Transverse colon (tissue), 4 donors: ENCODE measurements around the gene ASXL1. TPM values are rescaled to one million over a fixed set of nuclear protein-coding genes. Genes with fewer than 3 reads are reported as not detected.
"Not testable (repeated sequence)": the region's sequence is repeated elsewhere in the genome, so short reads cannot be mapped to it uniquely, and the experiment has no call there.

Source experiments
- DNase-seq: peaks from one replicate; pipeline ENCODE4 v3.0.0-alpha.2; 2019
- H3K27ac ChIP-seq, 4 donors: fragments of 200-600 bp; sonication (generic); 2 replicates each; pipeline ENCODE4 v1.5.1; 2016 to 2018; ENCODE audit warnings: inconsistent platforms in 4 of 4
- H3K27me3 ChIP-seq: fragments of 200-600 bp; sonication (generic); 2 replicates; pipeline ENCODE4 v1.5.1; 2017; ENCODE audit warnings: inconsistent platforms
- H3K36me3 ChIP-seq, 4 donors: fragments of 200-600 bp; sonication (generic); 2 replicates each; pipeline ENCODE4 v1.5.1; 2017 to 2019; ENCODE audit warnings: inconsistent platforms in 4 of 4
- H3K4me1 ChIP-seq, 4 donors: fragments of 200-600 bp; sonication (generic); 2 replicates each; pipeline ENCODE4 v1.5.1; 2017 to 2020; ENCODE audit warnings: inconsistent platforms in 4 of 4
- H3K4me3 ChIP-seq, 4 donors: fragments of 200-600 bp; sonication (generic); 1 replicate in 1 of 4; 2 replicates in 3 of 4; pipeline versions ENCODE4 v1.5.1 to v1.6.1; 2017 to 2019; ENCODE audit warnings: inconsistent platforms in 4 of 4
- H3K9me3 ChIP-seq, 2 donors: fragments of 200-600 bp; sonication (generic); 2 replicates each; pipeline ENCODE4 v1.5.1; 2017 to 2019; ENCODE audit warnings: inconsistent platforms in 2 of 2
- CTCF ChIP-seq, 5 experiments: fragments of 200-600 bp in 3 of 5; fragments of 450-650 bp in 2 of 5; sonication (generic) in 3 of 5; IDR thresholded peaks; 1 replicate in 2 of 5; 2 replicates in 3 of 5; pipeline ENCODE4 v1.5.1; 2016 to 2017; ENCODE audit warnings: antibody characterized with exemption in 5 of 5, inconsistent platforms in 3 of 5, mild to moderate bottlenecking in 2 of 5, moderate library complexity in 1 of 5
- EP300 ChIP-seq: sonication (generic); formaldehyde crosslinking; IDR thresholded peaks from one replicate; pipeline ENCODE4 v1.6.1; 2017; ENCODE audit warnings: antibody characterized with exemption, low read depth
- POLR2A ChIP-seq: fragments of 450-650 bp; IDR thresholded peaks from one replicate; pipeline ENCODE4 v1.6.1; 2016; ENCODE audit warnings: antibody characterized with exemption, mild to moderate bottlenecking, moderate library complexity
- POLR2AphosphoS5 ChIP-seq, 3 donors: sonication (generic); formaldehyde crosslinking; IDR thresholded peaks; one replicate each; pipeline ENCODE4 v1.6.1; 2016; ENCODE audit warnings: antibody characterized with exemption in 3 of 3
- WGBS, 2 donors: methylation state at CpG; one replicate each; pipeline ENCODE4 v1.1.5; 2018; ENCODE audit warnings: low coverage in 1 of 2; 5-methylcytosine and 5-hydroxymethylcytosine counted together
- in situ Hi-C, 4 donors: fragments of 200-750 bp; cut with MboI; loops; one replicate each; pipeline versions ENCODE4 v1.15.0 to v1.15.1; 2017; ENCODE audit warnings: low sequenced_read_pairs in 3 of 4, low pct_ligation_motif_present in 1 of 4, low pct_unique_long_range_greater_than_20kb in 1 of 4
- intact Hi-C: fragments of 100-400 bp; cut with DNase I; formaldehyde crosslinking; loops from one replicate; pipeline ENCODE4 v1.15.1; 2023; ENCODE audit warnings: low total_unique reads
- total RNA-seq, 4 donors: library from RNA; depleted of rRNA; stranded (reverse); fragments of >200 nt; gene quantifications; one replicate each; pipeline ENCODE4 v1.1.0, GENCODE V29; 2016

Gene ASXL1
- total RNA-seq, 4 donors from 2014 or later: 39.6 to 293 (median 92.8) TPM

DNA sequence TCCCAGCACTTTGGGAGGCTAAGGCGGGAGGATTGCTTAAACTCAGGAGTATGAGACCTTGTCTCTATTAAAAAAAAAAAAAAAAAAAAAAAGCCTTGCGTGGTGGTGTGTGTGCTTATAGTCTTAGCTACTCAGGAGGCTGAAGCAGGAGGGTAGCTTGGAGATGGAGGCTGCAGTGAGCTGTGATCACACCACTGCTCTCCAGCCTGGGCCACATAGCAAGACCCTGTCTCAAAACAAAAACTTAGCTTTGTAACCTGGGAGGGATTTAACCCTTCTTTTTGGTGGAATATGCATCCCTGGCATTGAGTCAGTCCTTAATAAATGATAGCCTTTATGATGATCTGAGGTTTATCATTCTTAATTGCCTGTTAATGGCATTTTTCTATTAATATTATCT is 12.8 kb downstream of the ASXL1 start:
- in situ Hi-C loops: loop anchor here in 1 of 4 donors (25.0 kb wide), 1 partner anchor 109 kb away; no protein-coding TSS in a partner anchor
- Histone ChIP-seq H3K27ac (no peak overlapping the region), H3K36me3 (peaks cover 0 to 17% (median 5%) of the 10 kb centered on the region in 4 donors), H3K4me3 (no peak overlapping the region), H3K9me3 (no peaks in the 10 kb centered on the region), H3K27me3 (no peaks in the 10 kb centered on the region), H3K4me1 (peaks cover 21 to 42% (median 24%) of the 10 kb centered on the region in 4 donors)
- TF ChIP-seq POLR2AphosphoS5 (IDR thresholded peaks at IDR 0.05): no peak
- TF ChIP-seq POLR2A: no peak
- no peak for TF ChIP-seq CTCF (IDR thresholded peaks at IDR 0.05)
- no peak for TF ChIP-seq EP300
- intact Hi-C loops: no loop called here
- DNase-seq: no peak
- 100% methylated on average over 1 to 2 of the region's 2 CpGs for whole genome bisulfite sequencing, 2 donors

- Histone ChIP-seq H3K4me1 (peaks cover 0 to 11% (median 6%) of the 10 kb centered on the region in 4 donors), H3K27me3 (no peaks in the 10 kb centered on the region), H3K27ac (no peak overlapping the region), H3K36me3 (peaks cover 0 to 11% (median 5%) of the 10 kb centered on the region in 4 donors), H3K4me3 (no peak overlapping the region), H3K9me3 (no peaks in the 10 kb centered on the region)
- WGBS, 2 donors: 75 to 82% methylated on average over 2 of the region's 2 CpGs
- in situ Hi-C loops (no loop called here), intact Hi-C loops (loop anchor here (5.0 kb wide), 1 partner anchor 64 kb away; no protein-coding TSS in a partner anchor)
- no peak for DNase-seq
- TF ChIP-seq POLR2AphosphoS5 (IDR thresholded peaks at IDR 0.05) (no peak), CTCF (IDR thresholded peaks at IDR 0.05) (no peak), EP300 (no peak), POLR2A (no peak)
Measured at GRCh38 chr20:32378461-32378860, 20.3 kb downstream of the ASXL1 start.

DNA sequence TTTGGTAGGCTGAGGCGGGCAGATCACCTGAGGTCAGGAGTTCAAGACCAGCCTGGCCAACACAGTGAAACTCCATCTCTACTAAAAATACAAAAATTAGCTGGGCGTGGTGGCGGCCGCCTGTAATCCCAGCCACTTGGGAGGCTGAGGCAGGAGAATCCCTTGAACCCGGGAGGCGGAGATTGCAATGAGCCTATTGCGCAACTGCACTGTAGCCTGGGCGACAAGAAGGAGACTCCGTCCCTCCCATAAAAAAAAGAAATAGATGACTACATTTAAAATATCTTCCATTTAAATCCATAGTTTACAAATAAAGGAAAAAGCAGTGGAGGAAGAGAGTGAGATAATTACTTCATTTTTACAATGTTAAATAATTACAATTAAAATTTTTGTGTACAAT is 21.9 kb downstream of the ASXL1 start:
- intact Hi-C loops, in situ Hi-C loops: not testable (repeated sequence)

DNA sequence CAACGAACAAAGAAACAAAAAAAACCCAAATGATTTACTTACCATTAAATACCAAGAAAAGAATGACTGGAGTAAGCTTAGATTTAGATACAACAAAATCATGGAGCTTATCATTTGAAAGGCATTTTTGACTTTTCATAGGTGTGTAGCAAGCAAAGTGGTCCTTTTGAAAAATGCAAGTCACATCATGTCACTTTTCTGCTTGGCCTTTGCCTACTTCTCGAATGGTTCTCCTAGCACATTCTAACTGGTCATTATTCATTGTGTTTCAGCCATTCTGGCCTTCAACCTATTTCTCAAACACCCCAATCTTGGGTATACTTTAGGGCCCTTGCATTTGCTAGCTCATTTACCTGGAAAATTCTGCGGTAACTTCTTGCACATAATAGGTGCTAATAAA is 22.6 kb downstream of the ASXL1 start:
- Histone ChIP-seq H3K9me3 (no peaks in the 10 kb centered on the region), H3K4me1 (peaks cover 9 to 27% (median 18%) of the 10 kb centered on the region in 4 donors), H3K27ac (no peak overlapping the region), H3K4me3 (no peak overlapping the region), H3K27me3 (no peaks in the 10 kb centered on the region), H3K36me3 (peaks cover 0 to 1% (median 0%) of the 10 kb centered on the region in 4 donors)
- TF ChIP-seq POLR2AphosphoS5 (IDR thresholded peaks at IDR 0.05): no peak
- no peak for TF ChIP-seq POLR2A
- TF ChIP-seq CTCF (IDR thresholded peaks at IDR 0.05): no peak
- no peak for TF ChIP-seq EP300
- intact Hi-C loops: no loop called here
- 93% methylated on average over 2 to 3 of the region's 3 CpGs for WGBS, 2 donors
- DNase-seq: no peak
- in situ Hi-C loops: no loop called here

More for the DNA sequence above, 21.9 kb downstream of the ASXL1 start:
- not testable (repeated sequence) for H3K4me3 ChIP-seq, DNase-seq, H3K36me3 ChIP-seq, H3K9me3 ChIP-seq, H3K27ac ChIP-seq, H3K27me3 ChIP-seq
- H3K4me1 ChIP-seq: peaks cover 3 to 20% (median 13%) of the 10 kb centered on the region in 4 donors
- 87 to 94% methylated on average over 9 of the region's 9 CpGs for WGBS, 2 donors
